H9 (cell line): ENCODE measurements around the gene RMI1. TPM values are rescaled to one million over a fixed set of nuclear protein-coding genes. Genes with fewer than 3 reads are reported as not detected.

ENCODE experiments used
- DNase-seq: peaks from one replicate; pipeline ENCODE4 v3.0.0-alpha.2; 2017
- H2AFZ ChIP-seq: one replicate; pipeline ENCODE4 v1.6.1; 2013; ENCODE audit warnings: mild to moderate bottlenecking, low read length, control low read depth, moderate library complexity
- H2AK5ac ChIP-seq: 2 replicates; pipeline ENCODE4 v1.6.1; 2013; ENCODE audit warnings: low read length, control low read depth, mixed read lengths; ENCODE audit not compliant: insufficient read length
- H2BK120ac ChIP-seq: one replicate; pipeline ENCODE4 v1.6.1; 2013; ENCODE audit warnings: low read depth, mild to moderate bottlenecking, low read length, control low read depth, inconsistent platforms; ENCODE audit not compliant: poor library complexity, severe bottlenecking
- H2BK12ac ChIP-seq: 2 replicates; pipeline ENCODE4 v1.6.1; 2013; ENCODE audit warnings: low read length, control low read depth, mixed read lengths, low read depth; ENCODE audit not compliant: insufficient read length
- H2BK15ac ChIP-seq: 2 replicates; pipeline ENCODE4 v1.6.1; 2013; ENCODE audit warnings: low read depth, low read length, control low read depth
- H2BK20ac ChIP-seq: one replicate; pipeline ENCODE4 v1.6.1; 2013; ENCODE audit warnings: low read depth, mild to moderate bottlenecking, low read length, control low read depth, inconsistent platforms; ENCODE audit not compliant: poor library complexity, severe bottlenecking
- H2BK5ac ChIP-seq: 2 replicates; pipeline ENCODE4 v1.6.1; 2013; ENCODE audit warnings: low read length, control low read depth, mixed read lengths; ENCODE audit not compliant: insufficient read length
- H3K14ac ChIP-seq: 2 replicates; pipeline ENCODE4 v1.6.1; 2013; ENCODE audit warnings: low read length, control low read depth; ENCODE audit not compliant: insufficient read depth
- H3K18ac ChIP-seq: 2 replicates; pipeline ENCODE4 v1.6.1; 2013; ENCODE audit warnings: low read depth, mild to moderate bottlenecking, mixed read lengths, low read length, control low read depth; ENCODE audit not compliant: insufficient read length
- H3K23ac ChIP-seq: 2 replicates; pipeline ENCODE4 v1.6.1; 2013; ENCODE audit warnings: low read length, control low read depth, mixed read lengths, low read depth; ENCODE audit not compliant: insufficient read length
- H3K23me2 ChIP-seq: 2 replicates; pipeline ENCODE4 v1.6.1; 2013; ENCODE audit warnings: low read depth, mild to moderate bottlenecking, mixed read lengths, low read length, control low read depth; ENCODE audit not compliant: insufficient read length, poor library complexity, severe bottlenecking
- H3K27ac ChIP-seq: 2 replicates; pipeline ENCODE4 v1.5.1; 2013; ENCODE audit warnings: low read length, control low read depth, mixed read lengths, low read depth; ENCODE audit not compliant: insufficient read length
- H3K27me3 ChIP-seq: 2 replicates; pipeline ENCODE4 v1.6.1; 2013; ENCODE audit warnings: low read length, control low read depth, inconsistent platforms; ENCODE audit not compliant: insufficient read depth
- H3K4ac ChIP-seq: 2 replicates; pipeline ENCODE4 v1.6.1; 2013; ENCODE audit warnings: low read depth, mild to moderate bottlenecking, control low read depth, inconsistent platforms, low read length, moderate library complexity
- H3K4me1 ChIP-seq: 2 replicates; pipeline ENCODE4 v1.6.1; 2013; ENCODE audit warnings: low read length, control low read depth, inconsistent platforms; ENCODE audit not compliant: insufficient read depth
- H3K4me2 ChIP-seq: 2 replicates; pipeline ENCODE4 v1.6.1; 2013; ENCODE audit warnings: low read length, control low read depth, mixed read lengths; ENCODE audit not compliant: insufficient read length, insufficient read depth
- H3K56ac ChIP-seq: 2 replicates; pipeline ENCODE4 v1.6.1; 2013; ENCODE audit warnings: low read depth, mild to moderate bottlenecking, mixed read lengths, low read length, control low read depth; ENCODE audit not compliant: insufficient read length
- H3K79me1 ChIP-seq: 2 replicates; pipeline ENCODE4 v1.6.1; 2013; ENCODE audit warnings: low read depth, mild to moderate bottlenecking, moderate library complexity, low read length, control low read depth, inconsistent platforms; ENCODE audit not compliant: insufficient read depth, poor library complexity, severe bottlenecking
- H3K79me2 ChIP-seq: 2 replicates; pipeline ENCODE4 v1.6.1; 2013; ENCODE audit warnings: low read length, control low read depth, inconsistent platforms; ENCODE audit not compliant: insufficient read depth
- H3K9ac ChIP-seq: 2 replicates; pipeline ENCODE4 v1.6.1; 2013; ENCODE audit warnings: low read length, control low read depth, mixed read lengths; ENCODE audit not compliant: insufficient read length; ENCODE audit errors: extremely low read depth
- H3K9me3 ChIP-seq: one replicate; pipeline ENCODE4 v1.6.1; 2013; ENCODE audit warnings: low read depth, low read length, inconsistent platforms; ENCODE audit not compliant: control insufficient read depth
- H3T11ph ChIP-seq: one replicate; pipeline ENCODE4 v1.6.1; 2013; ENCODE audit warnings: mild to moderate bottlenecking, low read length, control low read depth, inconsistent platforms
- H4K20me1 ChIP-seq: one replicate; pipeline ENCODE4 v1.6.1; 2013; ENCODE audit not compliant: control insufficient read depth, insufficient read length, insufficient read depth
- H4K5ac ChIP-seq: 2 replicates; pipeline ENCODE4 v1.6.1; 2013; ENCODE audit warnings: low read depth, mild to moderate bottlenecking, mixed read lengths, low read length, control low read depth; ENCODE audit not compliant: insufficient read length
- H4K8ac ChIP-seq: replicated peaks from 2 replicates; pipeline ENCODE4 v1.6.1; 2013; ENCODE audit warnings: low read length, control low read depth, mixed read lengths, low read depth; ENCODE audit not compliant: insufficient read length
- H4K91ac ChIP-seq: 2 replicates; pipeline ENCODE4 v1.6.1; 2013; ENCODE audit warnings: low read depth, mild to moderate bottlenecking, moderate library complexity, mixed read lengths, low read length, control low read depth; ENCODE audit not compliant: insufficient read length
- H3K27ac Mint-ChIP-seq, 3 experiments: 2 replicates in 2 of 3; 3 replicates in 1 of 3; pipeline ENCODE4 v1.8.0; 2020 to 2021; ENCODE audit warnings: mixed read lengths in 3 of 3, mild to moderate bottlenecking in 1 of 3, moderate library complexity in 1 of 3
- H3K27me3 Mint-ChIP-seq: 2 replicates; pipeline ENCODE4 v1.8.0; 2021; ENCODE audit warnings: low read depth, mild to moderate bottlenecking, moderate library complexity, mixed read lengths
- H3K36me3 Mint-ChIP-seq, 3 experiments: 2 replicates in 2 of 3; 3 replicates in 1 of 3; pipeline ENCODE4 v1.8.0; 2020 to 2021; ENCODE audit warnings: low read depth in 3 of 3, mixed read lengths in 3 of 3; ENCODE audit not compliant: insufficient read depth in 1 of 3
- H3K4me1 Mint-ChIP-seq, 2 experiments: 2 replicates each; pipeline ENCODE4 v1.8.0; 2020; ENCODE audit warnings: mixed read lengths in 2 of 2
- H3K4me3 Mint-ChIP-seq, 2 experiments: 2 replicates in 1 of 2; 3 replicates in 1 of 2; pipeline ENCODE4 v1.8.0; 2020 to 2021; ENCODE audit warnings: mild to moderate bottlenecking in 2 of 2, mixed read lengths in 2 of 2, moderate library complexity in 1 of 2
- H3K9me3 Mint-ChIP-seq, 2 experiments: 2 replicates in 1 of 2; 3 replicates in 1 of 2; pipeline ENCODE4 v1.8.0; 2020; ENCODE audit warnings: mild to moderate bottlenecking in 2 of 2, mixed read lengths in 2 of 2, moderate library complexity in 1 of 2
- CTCF ChIP-seq: fragments of 200-600 bp; sonication (generic); conservative IDR thresholded peaks from 3 replicates; pipeline ENCODE4 v1.8.0; 2021; ENCODE audit warnings: antibody characterized with exemption, mild to moderate bottlenecking
- WGBS: extraction: QIAGEN DNeasy Blood & Tissue Kit; methylation state at CpG from one replicate; pipeline ENCODE4 v1.1.7; 2013; ENCODE audit warnings: missing lambda C conversion rate, low lambda C conversion rate, mixed read lengths; ENCODE audit not compliant: insufficient read length; ENCODE audit errors: extremely low coverage; 5-methylcytosine and 5-hydroxymethylcytosine counted together
- total RNA-seq: library from RNA; stranded (reverse); gene quantifications from 2 replicates; pipeline ENCODE4 v1.2.1, GENCODE V29; 2021

RMI1 gene
- total RNA-seq, 1 experiment from 2014 or later = 22.4 TPM

DNA sequence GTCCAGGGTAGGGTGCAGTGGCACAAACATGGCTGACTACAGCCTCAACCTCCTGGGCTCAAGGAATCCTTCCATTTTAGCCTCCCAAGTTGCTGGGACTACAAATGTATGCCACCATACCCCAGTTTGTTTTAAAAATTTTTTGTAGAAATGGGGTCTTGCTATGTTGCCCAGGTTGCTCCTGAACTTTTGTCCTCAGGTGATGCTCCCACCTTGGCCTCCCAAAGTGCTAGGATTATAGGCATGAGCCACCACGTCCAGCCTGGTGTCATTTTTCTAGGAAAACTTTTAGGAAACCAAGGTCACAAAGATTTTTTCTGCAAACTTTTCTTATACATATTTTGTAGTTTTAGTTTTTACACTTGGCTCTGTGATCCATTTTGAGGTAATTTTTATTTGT lies 10.8 kb downstream of the RMI1 start:
- Histone ChIP-seq H3K27ac (no peak overlapping the region), H2BK20ac (no peak overlapping the region), H3K23ac (no peak overlapping the region), H3K9me3 (no peaks in the 10 kb centered on the region), H2AK5ac (no peak overlapping the region), H2AFZ (no peak overlapping the region), H3K79me2 (peaks cover 12% of the 10 kb centered on the region; the same call in 1 of the 2 replicates), H3K4me1 (no peaks in the 10 kb centered on the region), H3K56ac (no peak overlapping the region), H3K9ac (no peak overlapping the region), H3K18ac (no peak overlapping the region), H4K5ac (no peak overlapping the region), H3K4me2 (no peak overlapping the region), H4K20me1 (no peaks in the 10 kb centered on the region), H4K91ac (no peak overlapping the region), H4K8ac (no peak overlapping the region), H2BK12ac (no peak overlapping the region), H3K27me3 (no peaks in the 10 kb centered on the region), H3K23me2 (no peaks in the 10 kb centered on the region), H2BK5ac (no peak overlapping the region), H3T11ph (no peak overlapping the region), H2BK15ac (no peak overlapping the region), H3K4ac (no peak overlapping the region), H3K14ac (no peak overlapping the region), H2BK120ac (no peak overlapping the region), H3K79me1 (peaks cover 8% of the 10 kb centered on the region)
- TF ChIP-seq CTCF = no peak
- no CpG with 5 or more reads among the region's 1 CpG for WGBS
- Mint-ChIP-seq H3K27ac (no peak overlapping the region), H3K27me3 (no peaks in the 10 kb centered on the region), H3K36me3 (peaks cover 14 to 31% (median 23%) of the 10 kb centered on the region in 3 experiments), H3K9me3 (no peaks in the 10 kb centered on the region), H3K4me1 (peaks cover 4 to 8% of the 10 kb centered on the region in 2 experiments; a peak in 3 of 4 replicates), H3K4me3 (no peak overlapping the region)
- no peak for DNase-seq
